Measurements from ENCODE around the gene MYO6.

MYO6 gene

DNA sequence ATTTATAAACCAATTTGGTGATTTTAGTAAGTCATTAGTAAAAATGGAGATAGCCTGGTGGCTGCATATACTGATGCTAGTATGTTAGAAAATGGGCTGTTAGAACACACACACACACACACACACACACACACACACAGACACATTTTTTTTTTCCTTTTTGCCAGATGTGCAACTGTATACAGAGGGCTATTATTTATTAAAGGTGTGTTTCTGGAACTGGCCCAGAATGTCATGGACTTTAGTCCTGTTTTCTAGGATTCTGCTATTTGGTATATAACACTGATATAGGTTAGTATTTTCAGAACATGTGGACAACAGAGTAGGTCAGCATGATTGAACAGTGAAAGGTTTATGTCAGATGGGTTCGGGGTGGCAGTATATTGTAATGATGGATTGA, 12.4 kb downstream of the MYO6 start:
- Histone ChIP-seq H3K27ac (ENCODE audit: low read depth, low read length) (no peak overlapping the region), H3K36me3 (ENCODE audit: control insufficient read depth in 1 of 2, insufficient read depth in 2 of 2, low read length in 2 of 2) (no peaks in the 10 kb centered on the region), H3K4me1 (ENCODE audit: control insufficient read depth in 1 of 2, insufficient read depth in 2 of 2, low read length in 2 of 2) (peaks cover 13 to 26% of the 10 kb centered on the region in 2 donors), H3K4me3 (ENCODE audit: low read depth in 1 of 2, low read length in 2 of 2) (no peak overlapping the region), H3K27me3 (ENCODE audit: control insufficient read depth in 1 of 2, insufficient read depth in 2 of 2, low read length in 2 of 2) (no peaks in the 10 kb centered on the region), H3K9me3 (ENCODE audit: control insufficient read depth in 1 of 2, low read length in 2 of 2) (no peaks in the 10 kb centered on the region), H3K9ac (ENCODE audit: low read depth in 1 of 2, low read length in 2 of 2) (no peak overlapping the region)

DNA sequence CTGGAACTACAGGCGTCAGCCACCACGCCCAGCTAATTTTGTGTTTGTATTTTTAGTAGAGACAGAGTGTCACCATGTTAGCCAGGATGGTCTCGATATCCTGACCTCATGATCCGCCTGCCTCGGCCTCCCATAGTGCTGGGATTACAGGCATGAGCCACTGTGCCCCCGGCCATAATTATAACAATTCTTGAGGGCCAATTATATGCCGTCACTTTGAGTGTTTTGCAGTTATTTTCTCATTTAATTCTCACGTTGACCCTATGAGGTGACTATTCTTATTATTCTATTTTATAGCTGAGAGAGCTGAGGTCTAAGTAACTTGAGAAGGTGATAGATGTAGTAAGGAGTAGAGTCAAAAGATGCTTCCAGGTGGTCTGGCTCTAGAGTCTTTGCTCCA, 13.0 kb downstream of the MYO6 start:
- H3K4me1 ChIP-seq (ENCODE audit: control insufficient read depth in 1 of 2, insufficient read depth in 2 of 2, low read length in 2 of 2), result peaks cover 13 to 26% of the 10 kb centered on the region in 2 donors
- H3K36me3 ChIP-seq (ENCODE audit: control insufficient read depth in 1 of 2, insufficient read depth in 2 of 2, low read length in 2 of 2), result no peaks in the 10 kb centered on the region
- no peak overlapping the region for H3K27ac ChIP-seq (ENCODE audit: low read depth, low read length)
- no peak overlapping the region for H3K9ac ChIP-seq (ENCODE audit: low read depth in 1 of 2, low read length in 2 of 2)
- no peak overlapping the region for H3K4me3 ChIP-seq (ENCODE audit: low read depth in 1 of 2, low read length in 2 of 2)
- H3K27me3 ChIP-seq (ENCODE audit: control insufficient read depth in 1 of 2, insufficient read depth in 2 of 2, low read length in 2 of 2), result no peaks in the 10 kb centered on the region
- H3K9me3 ChIP-seq (ENCODE audit: control insufficient read depth in 1 of 2, low read length in 2 of 2), result no peaks in the 10 kb centered on the region

DNA sequence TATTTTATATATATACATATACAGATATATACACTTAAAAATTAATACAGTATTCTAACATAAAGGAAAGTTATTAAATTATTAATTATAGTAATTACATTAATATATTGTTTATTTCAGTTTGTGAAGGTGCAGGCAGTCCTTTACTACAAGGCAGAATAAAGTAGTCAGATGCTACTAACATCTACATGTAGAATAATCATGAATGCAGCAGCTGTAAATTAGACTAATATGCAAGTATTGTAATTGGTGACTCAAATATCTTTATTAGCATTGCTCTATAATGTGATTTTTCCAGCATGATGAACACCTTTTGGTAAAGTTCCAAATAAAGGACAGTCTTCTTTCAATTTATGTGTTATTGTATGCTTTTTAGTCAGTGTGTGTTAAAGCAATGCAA, 17.3 kb downstream of the MYO6 start:
- no peak overlapping the region for H3K4me3 ChIP-seq (ENCODE audit: low read depth in 1 of 2, low read length in 2 of 2)
- H3K27ac ChIP-seq (ENCODE audit: low read depth, low read length), result no peak overlapping the region
- no peak overlapping the region for H3K9ac ChIP-seq (ENCODE audit: low read depth in 1 of 2, low read length in 2 of 2)
- peaks cover 6 to 12% of the 10 kb centered on the region in 2 donors for H3K4me1 ChIP-seq (ENCODE audit: control insufficient read depth in 1 of 2, insufficient read depth in 2 of 2, low read length in 2 of 2)
- H3K27me3 ChIP-seq (ENCODE audit: control insufficient read depth in 1 of 2, insufficient read depth in 2 of 2, low read length in 2 of 2), result no peaks in the 10 kb centered on the region
- no peaks in the 10 kb centered on the region for H3K9me3 ChIP-seq (ENCODE audit: control insufficient read depth in 1 of 2, low read length in 2 of 2)
- H3K36me3 ChIP-seq (ENCODE audit: control insufficient read depth in 1 of 2, insufficient read depth in 2 of 2, low read length in 2 of 2), result no peaks in the 10 kb centered on the region

DNA sequence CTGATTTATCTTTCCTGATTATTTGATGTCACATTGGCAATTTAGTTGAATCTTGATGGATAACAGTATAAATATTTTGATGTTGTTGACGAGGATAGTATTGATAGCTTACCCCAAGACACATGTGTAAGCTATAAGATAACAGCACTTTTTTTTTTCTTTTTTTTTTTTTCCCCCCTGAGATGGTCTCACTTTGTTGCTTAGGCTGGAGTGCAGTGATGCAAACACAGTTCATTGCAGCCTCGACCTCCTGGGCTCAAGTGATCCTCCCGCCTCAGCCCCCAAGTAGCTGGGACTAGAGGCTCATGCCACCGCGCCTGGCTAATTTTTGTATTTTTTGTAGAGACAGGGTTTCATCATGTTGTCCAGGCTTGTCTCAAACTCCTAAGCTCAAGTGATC, 21.8 kb downstream of the MYO6 start:
- peaks cover 0 to 4% of the 10 kb centered on the region in 2 donors for H3K4me1 ChIP-seq (ENCODE audit: control insufficient read depth in 1 of 2, insufficient read depth in 2 of 2, low read length in 2 of 2)
- no peak overlapping the region for H3K27ac ChIP-seq (ENCODE audit: low read depth, low read length)
- H3K27me3 ChIP-seq (ENCODE audit: control insufficient read depth in 1 of 2, insufficient read depth in 2 of 2, low read length in 2 of 2), result no peaks in the 10 kb centered on the region
- no peak overlapping the region for H3K9ac ChIP-seq (ENCODE audit: low read depth in 1 of 2, low read length in 2 of 2)
- no peaks in the 10 kb centered on the region for H3K36me3 ChIP-seq (ENCODE audit: control insufficient read depth in 1 of 2, insufficient read depth in 2 of 2, low read length in 2 of 2)
- no peaks in the 10 kb centered on the region for H3K9me3 ChIP-seq (ENCODE audit: control insufficient read depth in 1 of 2, low read length in 2 of 2)
- H3K4me3 ChIP-seq (ENCODE audit: low read depth in 1 of 2, low read length in 2 of 2), result no peak overlapping the region

DNA sequence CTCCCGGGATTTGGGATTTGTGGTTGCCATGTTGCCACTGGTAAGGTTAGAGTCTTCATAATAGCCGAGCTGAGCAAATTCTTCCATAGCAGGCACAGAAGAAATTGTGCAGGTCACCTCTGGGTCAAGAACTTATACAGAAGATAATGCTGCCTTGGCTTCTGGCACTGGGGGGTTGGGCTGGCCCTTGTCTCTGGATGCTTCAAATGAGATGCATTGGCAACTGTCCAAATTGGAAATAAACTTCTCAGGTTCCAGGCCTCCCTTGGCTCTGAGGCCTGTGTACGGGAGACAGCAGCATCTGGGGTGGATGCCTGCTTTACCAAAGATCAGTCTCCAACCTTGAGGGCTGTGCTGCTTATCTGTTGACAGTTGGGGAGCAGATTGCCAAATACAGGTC, 26.2 kb downstream of the MYO6 start:
- H3K27me3 ChIP-seq (ENCODE audit: control insufficient read depth in 1 of 2, insufficient read depth in 2 of 2, low read length in 2 of 2), result no peaks in the 10 kb centered on the region
- no peaks in the 10 kb centered on the region for H3K9me3 ChIP-seq (ENCODE audit: control insufficient read depth in 1 of 2, low read length in 2 of 2)
- H3K27ac ChIP-seq (ENCODE audit: low read depth, low read length), result no peak overlapping the region

DNA sequence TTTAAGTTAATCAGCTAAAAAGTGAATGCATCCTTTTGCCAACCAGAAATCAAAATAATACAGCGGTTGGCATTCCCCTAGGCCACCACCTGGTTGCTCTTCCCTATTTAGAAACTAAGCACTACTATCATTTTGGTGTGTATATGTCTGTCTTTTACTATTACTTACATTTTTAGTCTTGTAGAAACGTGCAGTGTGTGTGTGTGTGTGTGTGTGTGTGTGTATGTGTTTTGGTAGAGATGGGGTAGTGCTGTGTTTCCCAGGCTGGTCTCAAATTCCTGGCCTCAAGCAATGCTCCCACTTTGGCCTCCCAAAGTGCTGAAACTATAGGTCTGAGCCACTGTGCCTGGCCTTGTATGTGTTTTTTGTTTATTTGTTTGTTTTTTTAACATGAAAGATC, 27.4 kb downstream of the MYO6 start:
- Histone ChIP-seq H3K9me3 (ENCODE audit: control insufficient read depth in 1 of 2, low read length in 2 of 2) (no peaks in the 10 kb centered on the region), H3K27ac (ENCODE audit: low read depth, low read length) (no peak overlapping the region)

More for the DNA sequence above, 26.2 kb downstream of the MYO6 start:
- Histone ChIP-seq H3K9ac (ENCODE audit: low read depth in 1 of 2, low read length in 2 of 2) (no peak overlapping the region), H3K4me3 (ENCODE audit: low read depth in 1 of 2, low read length in 2 of 2) (no peak overlapping the region), H3K4me1 (ENCODE audit: control insufficient read depth in 1 of 2, insufficient read depth in 2 of 2, low read length in 2 of 2) (peaks cover 0 to 4% of the 10 kb centered on the region in 2 donors), H3K36me3 (ENCODE audit: control insufficient read depth in 1 of 2, insufficient read depth in 2 of 2, low read length in 2 of 2) (no peaks in the 10 kb centered on the region)

DNA sequence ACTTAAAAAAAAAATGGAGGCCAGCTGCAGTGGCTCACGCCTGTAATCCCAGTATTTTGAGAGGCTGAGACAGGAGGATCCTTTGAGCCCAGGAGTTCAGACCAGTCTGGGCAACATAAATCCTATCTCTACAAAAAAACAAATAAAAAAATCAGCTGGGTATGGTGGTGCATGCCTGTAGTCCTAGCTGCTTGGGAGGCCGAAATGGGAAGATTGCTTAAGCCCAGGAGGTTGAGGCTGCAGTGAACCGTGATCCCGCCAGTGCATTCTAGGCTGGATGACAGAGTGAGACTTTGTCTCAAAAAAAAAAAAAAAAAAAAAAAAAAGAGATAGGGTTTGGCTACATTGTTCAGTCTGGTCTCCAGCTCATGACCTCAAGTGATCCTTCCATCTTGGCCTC, 29.7 kb downstream of the MYO6 start:
- Histone ChIP-seq H3K4me3 (ENCODE audit: low read depth in 1 of 2, low read length in 2 of 2) (no peak overlapping the region), H3K27ac (ENCODE audit: low read depth, low read length) (no peak overlapping the region), H3K9ac (ENCODE audit: low read depth in 1 of 2, low read length in 2 of 2) (no peak overlapping the region), H3K36me3 (ENCODE audit: control insufficient read depth in 1 of 2, insufficient read depth in 2 of 2, low read length in 2 of 2) (no peaks in the 10 kb centered on the region), H3K27me3 (ENCODE audit: control insufficient read depth in 1 of 2, insufficient read depth in 2 of 2, low read length in 2 of 2) (no peaks in the 10 kb centered on the region), H3K9me3 (ENCODE audit: control insufficient read depth in 1 of 2, low read length in 2 of 2) (no peaks in the 10 kb centered on the region), H3K4me1 (ENCODE audit: control insufficient read depth in 1 of 2, insufficient read depth in 2 of 2, low read length in 2 of 2) (peaks cover 4% of the 10 kb centered on the region in 2 donors)

More for the DNA sequence above, 27.4 kb downstream of the MYO6 start:
- no peak overlapping the region for H3K9ac ChIP-seq (ENCODE audit: low read depth in 1 of 2, low read length in 2 of 2)
- no peak overlapping the region for H3K4me3 ChIP-seq (ENCODE audit: low read depth in 1 of 2, low read length in 2 of 2)
- H3K4me1 ChIP-seq (ENCODE audit: control insufficient read depth in 1 of 2, insufficient read depth in 2 of 2, low read length in 2 of 2), result peaks cover 4% of the 10 kb centered on the region in 2 donors
- no peaks in the 10 kb centered on the region for H3K36me3 ChIP-seq (ENCODE audit: control insufficient read depth in 1 of 2, insufficient read depth in 2 of 2, low read length in 2 of 2)
- no peaks in the 10 kb centered on the region for H3K27me3 ChIP-seq (ENCODE audit: control insufficient read depth in 1 of 2, insufficient read depth in 2 of 2, low read length in 2 of 2)

DNA sequence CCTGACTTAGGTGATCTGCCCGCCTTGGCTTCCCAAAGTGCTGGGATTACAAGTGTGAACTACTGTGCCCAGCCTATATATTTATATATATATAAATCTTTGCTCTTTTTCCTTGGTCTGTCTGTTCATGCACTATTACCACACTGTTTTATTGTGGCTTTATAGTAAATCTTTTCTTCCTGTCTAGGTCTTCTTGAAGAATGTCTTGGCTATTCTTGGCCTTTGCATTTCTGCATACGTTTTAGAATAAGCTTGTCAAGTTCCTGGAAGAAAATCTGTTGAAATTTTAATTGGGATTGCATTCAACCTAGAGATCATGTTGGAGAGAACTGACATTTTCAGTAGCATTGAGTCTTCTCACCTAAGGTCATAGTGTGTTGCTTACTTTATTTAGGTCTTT, 37.1 kb downstream of the MYO6 start:
- no peaks in the 10 kb centered on the region for H3K36me3 ChIP-seq (ENCODE audit: control insufficient read depth in 1 of 2, insufficient read depth in 2 of 2, low read length in 2 of 2)
- no peak overlapping the region for H3K9ac ChIP-seq (ENCODE audit: low read depth in 1 of 2, low read length in 2 of 2)
- no peak overlapping the region for H3K27ac ChIP-seq (ENCODE audit: low read depth, low read length)
- H3K9me3 ChIP-seq (ENCODE audit: control insufficient read depth in 1 of 2, low read length in 2 of 2), result no peaks in the 10 kb centered on the region
- peaks cover 0 to 3% of the 10 kb centered on the region in 2 donors for H3K4me1 ChIP-seq (ENCODE audit: control insufficient read depth in 1 of 2, insufficient read depth in 2 of 2, low read length in 2 of 2)
- H3K27me3 ChIP-seq (ENCODE audit: control insufficient read depth in 1 of 2, insufficient read depth in 2 of 2, low read length in 2 of 2), result no peaks in the 10 kb centered on the region
- no peak overlapping the region for H3K4me3 ChIP-seq (ENCODE audit: low read depth in 1 of 2, low read length in 2 of 2)

DNA sequence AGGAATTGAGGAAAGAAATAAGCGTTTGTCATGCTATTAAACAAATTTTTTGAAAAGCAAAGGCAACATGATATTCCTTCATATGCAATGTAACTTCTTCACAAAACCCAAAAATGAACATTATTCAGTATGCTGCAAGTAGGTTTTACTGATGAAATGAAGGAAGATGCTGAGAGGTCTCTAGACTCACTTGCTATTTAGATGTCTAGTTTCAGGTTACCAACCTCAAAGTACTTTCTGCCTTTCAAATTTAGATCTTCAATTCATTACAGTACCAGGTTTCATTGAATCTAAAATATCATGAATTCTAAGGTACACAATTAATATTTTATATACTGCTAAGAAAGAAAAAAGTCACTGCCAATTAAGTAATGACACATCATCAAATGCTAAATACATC, 39.9 kb downstream of the MYO6 start:
- no peak overlapping the region for H3K4me3 ChIP-seq (ENCODE audit: low read depth in 1 of 2, low read length in 2 of 2)
- H3K9ac ChIP-seq (ENCODE audit: low read depth in 1 of 2, low read length in 2 of 2), result no peak overlapping the region
- H3K36me3 ChIP-seq (ENCODE audit: control insufficient read depth in 1 of 2, insufficient read depth in 2 of 2, low read length in 2 of 2), result no peaks in the 10 kb centered on the region

DNA sequence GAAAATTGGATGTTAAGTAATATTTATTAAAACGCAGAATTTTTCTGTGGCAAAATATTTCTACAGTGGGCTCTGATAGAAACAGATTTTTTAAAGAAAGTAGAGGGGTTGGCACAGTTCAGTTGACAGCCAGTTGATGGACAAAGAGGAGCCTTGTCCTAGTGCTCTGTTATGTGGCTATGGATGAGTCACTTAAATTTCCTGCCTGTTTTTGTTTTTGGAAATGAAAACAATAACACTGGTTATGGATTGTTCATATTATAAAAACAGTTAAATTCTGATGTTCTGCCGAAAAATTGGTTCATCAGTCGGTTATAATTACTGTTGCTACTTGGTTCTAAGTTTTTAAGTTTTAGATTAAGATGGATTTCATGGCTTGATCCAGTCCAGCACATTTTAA, 42.8 kb downstream of the MYO6 start:
- H3K27me3 ChIP-seq (ENCODE audit: control insufficient read depth in 1 of 2, insufficient read depth in 2 of 2, low read length in 2 of 2), result no peaks in the 10 kb centered on the region
- no peaks in the 10 kb centered on the region for H3K9me3 ChIP-seq (ENCODE audit: control insufficient read depth in 1 of 2, low read length in 2 of 2)
- no peaks in the 10 kb centered on the region for H3K4me1 ChIP-seq (ENCODE audit: control insufficient read depth in 1 of 2, insufficient read depth in 2 of 2, low read length in 2 of 2)
- no peaks in the 10 kb centered on the region for H3K36me3 ChIP-seq (ENCODE audit: control insufficient read depth in 1 of 2, insufficient read depth in 2 of 2, low read length in 2 of 2)
- H3K9ac ChIP-seq (ENCODE audit: low read depth in 1 of 2, low read length in 2 of 2), result no peak overlapping the region
- H3K27ac ChIP-seq (ENCODE audit: low read depth, low read length), result no peak overlapping the region
- no peak overlapping the region for H3K4me3 ChIP-seq (ENCODE audit: low read depth in 1 of 2, low read length in 2 of 2)

More for the DNA sequence above, 39.9 kb downstream of the MYO6 start:
- Histone ChIP-seq H3K9me3 (ENCODE audit: control insufficient read depth in 1 of 2, low read length in 2 of 2) (no peaks in the 10 kb centered on the region), H3K4me1 (ENCODE audit: control insufficient read depth in 1 of 2, insufficient read depth in 2 of 2, low read length in 2 of 2) (no peaks in the 10 kb centered on the region), H3K27me3 (ENCODE audit: control insufficient read depth in 1 of 2, insufficient read depth in 2 of 2, low read length in 2 of 2) (no peaks in the 10 kb centered on the region), H3K27ac (ENCODE audit: low read depth, low read length) (no peak overlapping the region)

DNA sequence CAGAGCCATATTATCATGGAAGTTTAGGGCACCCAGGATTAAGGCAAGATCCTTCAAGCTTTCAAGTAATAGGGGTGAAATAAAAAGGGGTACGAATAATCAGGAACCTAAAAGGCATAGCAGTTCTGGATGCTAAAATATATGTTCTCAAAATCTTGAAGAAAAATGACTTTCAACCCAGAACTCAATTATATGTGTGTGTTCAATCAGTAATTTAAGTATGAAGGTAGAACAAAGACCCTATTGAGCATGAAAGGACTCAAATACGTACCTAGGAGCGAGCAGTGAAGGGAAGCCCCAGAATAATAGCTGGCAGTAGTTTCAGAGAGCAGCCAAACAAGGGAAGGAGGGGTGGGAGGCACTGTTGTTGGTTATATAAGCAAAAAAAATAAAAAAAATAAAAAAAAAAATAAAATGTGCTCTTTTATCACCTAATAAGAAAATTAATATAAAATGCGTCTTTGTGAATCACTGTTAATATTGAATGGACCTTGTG, 45.4 kb downstream of the MYO6 start:
- Histone ChIP-seq H3K9me3 (ENCODE audit: control insufficient read depth in 1 of 2, low read length in 2 of 2) (no peaks in the 10 kb centered on the region), H3K4me1 (ENCODE audit: control insufficient read depth in 1 of 2, insufficient read depth in 2 of 2, low read length in 2 of 2) (no peaks in the 10 kb centered on the region), H3K27ac (ENCODE audit: low read depth, low read length) (no peak overlapping the region), H3K36me3 (ENCODE audit: control insufficient read depth in 1 of 2, insufficient read depth in 2 of 2, low read length in 2 of 2) (no peaks in the 10 kb centered on the region), H3K27me3 (ENCODE audit: control insufficient read depth in 1 of 2, insufficient read depth in 2 of 2, low read length in 2 of 2) (no peaks in the 10 kb centered on the region), H3K9ac (ENCODE audit: low read depth in 1 of 2, low read length in 2 of 2) (no peak overlapping the region), H3K4me3 (ENCODE audit: low read depth in 1 of 2, low read length in 2 of 2) (no peak overlapping the region)

Data from duodenal mucosa (tissue), 2 donors.